Kidney (tissue), 2 donors: ENCODE results near the gene PNP. TPM values are rescaled to one million over a fixed set of nuclear protein-coding genes. Genes with fewer than 3 reads are reported as not detected.

Experiments
- polyA plus RNA-seq: library from polyadenylated mRNA; stranded (reverse); fragments of 350-450 nt; fragmentation: Illumina TruSeq; extraction: RNeasy Lipid Tissue Mini Kit (QIAGEN cat#74804); gene quantifications from one replicate; pipeline ENCODE4 v1.2.3, GENCODE V29; 2014; ENCODE audit warnings: low read depth, low replicate concordance; ENCODE audit not compliant: insufficient read depth
- total RNA-seq: library from RNA; stranded (reverse); fragmentation: NEBNext Ultra II Directional; extraction: Animal tissue kit (Norgen Biotek cat#: 25700); gene quantifications from one replicate; pipeline ENCODE4 v1.2.1, GENCODE V29; 2021
- donor health status: DM: yes; HTN: yes; CAD: no.

PNP gene
- total and polyA plus RNA-seq, 2 donors from 2014 or later: 80.7 to 183 TPM

Other genes with a start within 250 kb of the PNP start
- not detected for gene OR11H6, start 245.7 kb upstream of the PNP start, total RNA-seq
- not detected for gene OR11H6, start 245.7 kb upstream of the PNP start, polyA plus RNA-seq
- not detected for gene OR11H7, start 240.4 kb upstream of the PNP start, total RNA-seq
- gene OR11H7, start 240.4 kb upstream of the PNP start, polyA plus RNA-seq: not detected
- gene OR11H4, start 230.1 kb upstream of the PNP start, total RNA-seq: not detected
- not detected for gene OR11H4, start 230.1 kb upstream of the PNP start, polyA plus RNA-seq
- 22.3 TPM for gene TTC5, start 163.5 kb upstream of the PNP start, total RNA-seq
- 12.3 TPM for gene TTC5, start 163.5 kb upstream of the PNP start, polyA plus RNA-seq
- gene CCNB1IP1, start 136.1 kb upstream of the PNP start, total RNA-seq: 25.7 TPM
- 58.2 TPM for gene CCNB1IP1, start 136.1 kb upstream of the PNP start, polyA plus RNA-seq
- gene PARP2, start 125.8 kb upstream of the PNP start, total RNA-seq: 18.4 TPM
- 14.4 TPM for gene PARP2, start 125.8 kb upstream of the PNP start, polyA plus RNA-seq
- gene TEP1, start 55.9 kb upstream of the PNP start, total RNA-seq: 45.2 TPM
- 11.2 TPM for gene TEP1, start 55.9 kb upstream of the PNP start, polyA plus RNA-seq
- 0.72 TPM for gene KLHL33, start 33.2 kb upstream of the PNP start, total RNA-seq
- 0.24 TPM for gene KLHL33, start 33.2 kb upstream of the PNP start, polyA plus RNA-seq
- 32.4 TPM for gene OSGEP, start 14.6 kb upstream of the PNP start, total RNA-seq
- 30.3 TPM for gene OSGEP, start 14.6 kb upstream of the PNP start, polyA plus RNA-seq
- gene APEX1, start 14.2 kb upstream of the PNP start, total RNA-seq: 119 TPM
- 109 TPM for gene APEX1, start 14.2 kb upstream of the PNP start, polyA plus RNA-seq
- gene PIP4P1, start 8.0 kb upstream of the PNP start, total RNA-seq: 35.7 TPM
- gene PIP4P1, start 8.0 kb upstream of the PNP start, polyA plus RNA-seq: 33.3 TPM
- gene RNASE10, start 36.1 kb downstream of the PNP start, total RNA-seq: 0.57 TPM
- gene RNASE10, start 36.1 kb downstream of the PNP start, polyA plus RNA-seq: 0.69 TPM
- gene RNASE9, start 91.6 kb downstream of the PNP start, total RNA-seq: not detected
- gene RNASE9, start 91.6 kb downstream of the PNP start, polyA plus RNA-seq: not detected
- gene RNASE11, start 118.6 kb downstream of the PNP start, total RNA-seq: not detected
- gene RNASE11, start 118.6 kb downstream of the PNP start, polyA plus RNA-seq: not detected
- gene RNASE12, start 122.0 kb downstream of the PNP start, total RNA-seq: not detected
- not detected for gene RNASE12, start 122.0 kb downstream of the PNP start, polyA plus RNA-seq
- not detected for gene OR6S1, start 172.3 kb downstream of the PNP start, total RNA-seq
- gene OR6S1, start 172.3 kb downstream of the PNP start, polyA plus RNA-seq: not detected
- 22.8 TPM for gene RNASE4, start 215.2 kb downstream of the PNP start, total RNA-seq
- gene RNASE4, start 215.2 kb downstream of the PNP start, polyA plus RNA-seq: 40.4 TPM
- gene ANG, start 219.4 kb downstream of the PNP start, total RNA-seq: 19.4 TPM
- gene ANG, start 219.4 kb downstream of the PNP start, polyA plus RNA-seq: 24.5 TPM